ENCODE results near the gene FAM81B. TPM values are rescaled to one million over a fixed set of nuclear protein-coding genes. Genes with fewer than 3 reads are reported as not detected.

FAM81B gene
- polyA plus RNA-seq, 3 donors, result not detected

DNA sequence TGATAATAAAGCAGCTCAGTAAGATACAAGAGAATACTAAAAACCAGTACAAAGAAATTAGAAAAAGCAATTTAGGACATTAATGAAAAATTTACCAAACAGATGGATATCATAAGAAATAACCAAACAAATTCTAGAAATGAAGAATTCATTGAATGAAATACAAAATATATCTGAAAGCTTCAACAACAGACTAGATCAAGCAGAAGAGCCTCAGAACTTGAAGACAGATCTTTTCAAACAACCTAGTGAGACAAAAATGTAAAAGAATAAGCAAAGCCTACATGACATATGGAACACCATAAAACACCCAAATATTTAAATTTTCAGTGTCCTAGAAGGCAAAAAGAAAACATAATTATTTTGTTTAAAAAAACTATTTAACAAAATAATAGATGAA is 96.7 kb downstream of the FAM81B start:
- H3K36me3 ChIP-seq (replicated peaks in 1 of 2; ENCODE audit: control insufficient read depth in 1 of 2, insufficient read depth in 2 of 2, low read length in 2 of 2), result peaks cover 88 to 97% of the 10 kb centered on the region in 2 donors
- no peak overlapping the region for H3K4me3 ChIP-seq (replicated peaks in 1 of 3; ENCODE audit: low read depth in 2 of 3, low read length in 3 of 3)
- TF ChIP-seq, protein P1, sequence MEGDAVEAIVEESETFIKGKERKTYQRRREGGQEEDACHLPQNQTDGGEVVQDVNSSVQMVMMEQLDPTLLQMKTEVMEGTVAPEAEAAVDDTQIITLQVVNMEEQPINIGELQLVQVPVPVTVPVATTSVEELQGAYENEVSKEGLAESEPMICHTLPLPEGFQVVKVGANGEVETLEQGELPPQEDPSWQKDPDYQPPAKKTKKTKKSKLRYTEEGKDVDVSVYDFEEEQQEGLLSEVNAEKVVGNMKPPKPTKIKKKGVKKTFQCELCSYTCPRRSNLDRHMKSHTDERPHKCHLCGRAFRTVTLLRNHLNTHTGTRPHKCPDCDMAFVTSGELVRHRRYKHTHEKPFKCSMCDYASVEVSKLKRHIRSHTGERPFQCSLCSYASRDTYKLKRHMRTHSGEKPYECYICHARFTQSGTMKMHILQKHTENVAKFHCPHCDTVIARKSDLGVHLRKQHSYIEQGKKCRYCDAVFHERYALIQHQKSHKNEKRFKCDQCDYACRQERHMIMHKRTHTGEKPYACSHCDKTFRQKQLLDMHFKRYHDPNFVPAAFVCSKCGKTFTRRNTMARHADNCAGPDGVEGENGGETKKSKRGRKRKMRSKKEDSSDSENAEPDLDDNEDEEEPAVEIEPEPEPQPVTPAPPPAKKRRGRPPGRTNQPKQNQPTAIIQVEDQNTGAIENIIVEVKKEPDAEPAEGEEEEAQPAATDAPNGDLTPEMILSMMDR (IDR thresholded peaks at IDR 0.05), result no peak
- H3K27ac Mint-ChIP-seq, result no peak overlapping the region
- H3K4me1 Mint-ChIP-seq, result no peaks in the 10 kb centered on the region
- peaks cover 18 to 29% (median 24%) of the 10 kb centered on the region in 7 donors for H3K9me3 Mint-ChIP-seq
- peaks cover 74% of the 10 kb centered on the region in 2 donors for H3K36me3 Mint-ChIP-seq
- H3K4me1 ChIP-seq (ENCODE audit: control insufficient read depth in 1 of 2, insufficient read depth in 2 of 2, low read length in 2 of 2), result no peaks in the 10 kb centered on the region
- H3K27me3 ChIP-seq (ENCODE audit: control insufficient read depth in 2 of 2, insufficient read depth in 2 of 2, low read length in 2 of 2), result no peaks in the 10 kb centered on the region
- peaks cover 21 to 27% of the 10 kb centered on the region in 2 donors for H3K9me3 ChIP-seq (replicated peaks in 1 of 2; ENCODE audit: control insufficient read depth in 1 of 2, insufficient read depth in 1 of 2, low read length in 2 of 2)
- no peak overlapping the region for H3K9ac ChIP-seq (ENCODE audit: insufficient read depth, low read length, poor library complexity, severe bottlenecking)
- no peaks in the 10 kb centered on the region for H3K79me2 ChIP-seq (ENCODE audit: insufficient read depth, low read length)
- H3K4me2 ChIP-seq (replicated peaks; ENCODE audit: extremely low read depth, low read length, poor library complexity, severe bottlenecking), result no peak overlapping the region
- no peak for DNase-seq
- H3K27me3 Mint-ChIP-seq (ENCODE audit: low read depth in 3 of 3), result no peaks in the 10 kb centered on the region
- H4K20me1 ChIP-seq (ENCODE audit: insufficient read depth, low read length), result no peaks in the 10 kb centered on the region
- H3K4me3 Mint-ChIP-seq, result no peak overlapping the region
- no peak overlapping the region for H2AFZ ChIP-seq (ENCODE audit: insufficient read depth, low read depth, low read length, poor library complexity, severe bottlenecking)
- no peak overlapping the region for H3K27ac ChIP-seq (ENCODE audit: low read depth in 1 of 2, low read length in 2 of 2)
- intact Hi-C loops (cut with micrococcal nuclease), result no loop called here

Other genes starting within 250 kb of the FAM81B start
- 10 to 100 TPM; 34.4 to 72.9 (median 55.5) TPM for gene MCTP1, start 106.3 kb upstream of the FAM81B start, polyA plus RNA-seq
- 10 to 100 TPM; 13.7 to 24.6 (median 17.6) TPM for gene SKIC3, start 163.6 kb downstream of the FAM81B start, polyA plus RNA-seq
- gene ARSK, start 163.7 kb downstream of the FAM81B start, polyA plus RNA-seq, result 1 to 10 TPM in 2 of 3 donors, under 1 TPM in 1; 0.67 to 1.3 (median 1.3) TPM
- gene GPR150, start 228.7 kb downstream of the FAM81B start, polyA plus RNA-seq, result not detected

All from CD14-positive monocyte (primary cell).